ENCODE data around the gene KCNH2.

The KCNH2 gene

DNA sequence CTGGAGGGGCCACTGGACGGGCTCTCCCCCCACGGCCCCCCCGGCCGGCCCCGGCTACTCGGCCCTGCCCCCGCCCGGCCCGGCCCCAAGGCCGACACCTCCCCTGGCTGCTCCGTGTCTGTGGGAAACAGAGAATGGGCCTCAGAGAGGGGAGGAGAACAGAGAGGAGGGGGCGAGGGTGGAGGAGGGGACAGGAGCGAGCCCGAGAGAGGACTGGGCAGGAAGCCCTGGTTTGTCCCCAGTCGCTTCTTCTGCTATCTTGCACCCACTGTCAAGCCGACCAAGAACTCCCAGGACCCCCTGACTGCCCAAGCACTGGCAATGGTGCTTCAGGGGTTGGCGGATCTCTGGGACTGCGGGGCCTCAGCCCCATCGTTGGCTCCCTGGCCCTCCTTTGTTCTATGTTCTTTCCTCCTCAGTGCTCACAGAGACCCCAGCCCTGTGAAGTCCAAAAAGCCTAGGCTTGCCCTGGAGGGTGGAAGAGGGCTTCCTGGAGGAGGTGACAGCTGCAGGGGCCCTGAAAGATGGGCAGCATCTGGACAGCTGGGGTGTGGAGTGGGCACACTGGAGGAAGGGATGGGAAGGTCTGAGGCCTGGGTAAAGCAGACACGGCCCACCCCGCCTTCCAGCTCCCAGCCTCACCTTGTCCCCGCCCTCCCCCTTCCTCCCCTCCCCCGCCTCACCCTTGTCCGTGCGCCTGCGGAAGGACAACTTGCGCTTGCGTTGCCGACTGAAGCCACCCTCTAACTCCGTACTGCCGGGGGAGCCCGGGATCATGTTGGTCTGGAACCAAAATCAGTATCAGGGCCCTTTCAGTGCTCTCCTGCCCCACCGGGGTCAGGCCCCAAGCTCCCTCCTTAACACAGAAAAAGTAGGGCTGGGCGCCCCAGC, 30.1 kb downstream of the KCNH2 start:
- no peak for DNase-seq (ENCODE audit: low read depth)

- DNase-seq (ENCODE audit: low read depth): no peak
Measured at GRCh38 chr7:150947241-150947745, 30.8 kb downstream of the KCNH2 start.

GRCh38 chr7:150946421-150947240, 31.5 kb downstream of the KCNH2 start:
- no peak for DNase-seq (ENCODE audit: low read depth)

- no peak for DNase-seq (ENCODE audit: low read depth)
Measured at GRCh38 chr7:150945853-150946420, 32.2 kb downstream of the KCNH2 start.

- DNase-seq (ENCODE audit: low read depth): no peak
Measured at GRCh38 chr7:150945171-150945852, 32.8 kb downstream of the KCNH2 start.

DNA sequence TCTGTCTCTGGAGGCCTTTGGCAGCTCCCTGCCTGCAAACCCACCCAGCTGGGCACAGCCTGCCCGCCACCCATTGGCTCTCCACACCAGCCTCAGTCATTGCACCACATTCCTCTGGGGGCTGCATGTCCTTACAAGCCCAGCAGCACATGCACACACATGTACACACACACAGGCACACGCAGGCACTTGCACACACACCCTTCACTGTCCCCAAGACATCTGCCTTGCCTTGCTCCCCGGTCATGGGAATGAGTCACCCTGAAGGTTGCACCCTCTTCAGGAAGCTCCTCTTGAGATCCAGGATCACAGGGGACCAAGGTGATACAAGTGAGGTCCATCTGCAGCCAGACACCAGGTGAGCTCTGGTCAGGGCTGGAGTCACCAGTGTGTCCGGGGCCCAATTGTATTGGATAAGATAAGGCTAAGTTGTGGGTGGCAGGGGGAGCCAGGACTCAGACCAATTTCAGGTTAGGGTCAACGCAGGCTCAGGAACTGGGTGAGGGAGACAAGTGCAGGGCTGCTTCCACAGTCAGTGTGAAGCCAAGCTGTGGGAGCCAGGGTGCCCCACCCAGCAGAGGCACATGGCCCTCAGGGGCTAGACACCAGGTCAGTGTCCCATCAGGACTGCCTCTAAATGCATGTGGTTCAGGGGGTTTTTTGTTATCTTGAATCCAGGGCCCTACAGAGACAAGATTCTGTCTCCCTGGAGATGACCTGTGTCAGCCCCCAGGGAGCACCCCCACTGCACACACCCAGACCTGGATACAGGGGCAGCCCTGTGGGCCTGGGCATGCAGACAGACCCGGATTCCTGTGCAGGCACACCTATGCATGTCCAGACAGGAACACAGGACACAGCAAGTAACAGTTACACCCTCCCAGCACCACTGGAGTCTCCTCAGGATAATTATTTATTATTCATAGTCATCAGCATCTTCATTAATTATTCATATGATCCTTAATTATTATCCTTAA, 33.8 kb downstream of the KCNH2 start:
- no peak for DNase-seq (ENCODE audit: low read depth)

- no peak for DNase-seq (ENCODE audit: low read depth)
Measured at GRCh38 chr7:150943453-150943814, 34.7 kb downstream of the KCNH2 start.

DNA sequence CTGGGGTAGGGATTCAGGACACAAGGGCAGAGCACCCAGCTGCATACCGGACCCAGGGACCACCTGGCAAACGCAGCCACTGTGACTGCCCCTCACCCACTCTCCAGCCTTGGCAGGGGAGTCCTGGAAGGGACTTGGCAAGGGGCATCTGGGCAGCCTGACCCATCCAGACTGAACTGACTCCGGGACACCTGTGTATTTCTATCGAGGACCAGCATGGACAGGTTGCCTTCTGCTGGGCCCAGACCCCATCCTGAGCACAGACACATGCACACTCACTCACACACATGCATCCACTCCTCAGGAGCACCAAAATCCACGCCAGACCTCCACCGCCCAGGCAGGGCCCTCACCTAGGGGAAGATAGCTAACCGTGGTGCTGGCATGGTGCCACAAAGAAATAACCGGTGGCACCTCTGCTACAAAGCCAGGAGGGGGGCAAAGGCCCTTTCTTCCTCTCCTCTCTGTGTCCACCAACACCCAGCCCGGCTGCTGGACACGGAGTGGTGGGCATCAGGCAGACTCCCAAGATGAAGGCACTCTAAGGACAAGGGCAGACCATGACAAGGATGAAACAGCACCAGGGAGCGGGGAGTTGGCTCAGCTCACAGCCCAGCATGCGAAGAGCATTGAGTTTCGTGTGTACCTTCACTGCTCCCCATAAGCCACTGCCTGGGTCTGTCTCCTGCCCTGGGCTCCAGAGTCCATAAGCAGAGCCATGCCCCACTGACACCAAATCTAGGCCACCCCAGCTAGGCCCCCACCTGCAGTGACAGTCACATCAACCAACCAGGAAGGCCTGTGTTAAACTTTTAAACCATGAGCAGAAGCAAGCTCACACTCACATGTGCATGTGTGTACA, 35.3 kb downstream of the KCNH2 start:
- DNase-seq (ENCODE audit: low read depth): no peak

- no peak for DNase-seq (ENCODE audit: low read depth)
Measured at GRCh38 chr7:150942001-150942590, 36.0 kb downstream of the KCNH2 start.

- DNase-seq (ENCODE audit: low read depth): no peak
Measured at GRCh38 chr7:150941351-150942000, 36.6 kb downstream of the KCNH2 start.

- DNase-seq (ENCODE audit: low read depth): no peak
Measured at GRCh38 chr7:150940431-150941102, 37.6 kb downstream of the KCNH2 start.

DNA sequence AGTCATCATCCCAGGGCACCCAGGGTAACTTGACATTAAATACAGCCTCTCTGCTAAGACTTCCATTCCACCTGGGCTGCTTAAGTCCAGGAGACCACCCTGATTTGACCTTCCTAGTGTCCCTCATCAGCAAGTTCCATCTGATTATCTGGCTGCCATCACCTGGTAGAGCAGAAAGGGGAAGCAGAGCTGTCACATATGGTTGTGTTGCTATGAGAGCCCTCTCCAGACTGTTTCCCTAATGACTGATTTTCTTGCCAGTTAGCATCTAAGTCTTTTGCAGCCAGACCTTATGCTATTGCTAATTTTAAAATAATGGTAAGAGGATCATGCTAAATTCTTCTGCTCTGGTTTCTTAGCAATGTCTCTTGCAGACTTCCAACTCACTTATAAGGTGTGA, 38.7 kb downstream of the KCNH2 start:
- no peak for DNase-seq (ENCODE audit: low read depth)

- no peak for DNase-seq (ENCODE audit: low read depth)
Measured at GRCh38 chr7:150939052-150939451, 39.1 kb downstream of the KCNH2 start.

GRCh38 chr7:150938566-150938965, 39.6 kb downstream of the KCNH2 start:
- DNase-seq (ENCODE audit: low read depth): no peak

DNA sequence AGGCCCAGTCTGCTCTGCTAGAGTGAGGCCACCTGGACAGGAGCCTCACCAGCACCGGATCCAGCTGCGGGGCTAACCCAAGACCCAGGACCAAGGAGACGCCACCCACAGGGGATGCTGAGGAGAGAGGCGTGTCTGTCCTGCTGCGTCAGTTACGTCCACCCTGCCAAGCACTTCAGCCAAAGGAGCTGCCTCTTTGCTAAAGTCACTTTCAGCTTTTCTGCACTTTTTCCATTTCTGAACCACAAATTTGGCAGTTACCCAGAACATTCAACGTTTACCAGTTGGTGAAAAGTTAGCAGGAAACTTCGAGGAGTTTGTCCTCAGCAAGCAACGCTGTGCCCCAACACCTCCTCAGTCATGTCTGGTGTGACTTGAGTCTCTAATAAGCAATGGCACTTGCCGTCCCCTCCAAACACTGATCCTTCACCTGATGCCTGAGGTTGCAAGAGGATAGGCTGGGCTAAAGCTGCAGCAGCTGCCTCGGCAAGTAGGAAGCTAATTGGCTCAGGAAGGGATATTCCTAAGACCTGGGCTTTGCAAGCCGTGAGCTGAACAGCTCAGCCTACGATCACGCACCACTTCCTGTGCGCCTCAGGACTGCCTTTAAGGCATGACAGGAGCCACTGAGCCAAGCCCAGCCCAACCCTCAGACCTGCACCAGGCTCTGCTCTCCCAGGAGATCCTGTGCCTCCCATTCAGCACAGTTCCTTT, 40.1 kb downstream of the KCNH2 start:
- no peak for DNase-seq (ENCODE audit: low read depth)

GRCh38 chr7:150936018-150936417, 42.1 kb downstream of the KCNH2 start:
- no peak for DNase-seq (ENCODE audit: low read depth)

GRCh38 chr7:150935149-150935548, 43.0 kb downstream of the KCNH2 start:
- no peak for DNase-seq (ENCODE audit: low read depth)
